ENCODE data around the gene HAVCR1. TPM values are rescaled to one million over a fixed set of nuclear protein-coding genes. Genes with fewer than 3 reads are reported as not detected.
"Not testable (repeated sequence)": the region's sequence is repeated elsewhere in the genome, so short reads cannot be mapped to it uniquely, and the experiment has no call there.

Gene HAVCR1
- total RNA-seq, 1 donor from 2014 or later: 0.20 TPM

DNA sequence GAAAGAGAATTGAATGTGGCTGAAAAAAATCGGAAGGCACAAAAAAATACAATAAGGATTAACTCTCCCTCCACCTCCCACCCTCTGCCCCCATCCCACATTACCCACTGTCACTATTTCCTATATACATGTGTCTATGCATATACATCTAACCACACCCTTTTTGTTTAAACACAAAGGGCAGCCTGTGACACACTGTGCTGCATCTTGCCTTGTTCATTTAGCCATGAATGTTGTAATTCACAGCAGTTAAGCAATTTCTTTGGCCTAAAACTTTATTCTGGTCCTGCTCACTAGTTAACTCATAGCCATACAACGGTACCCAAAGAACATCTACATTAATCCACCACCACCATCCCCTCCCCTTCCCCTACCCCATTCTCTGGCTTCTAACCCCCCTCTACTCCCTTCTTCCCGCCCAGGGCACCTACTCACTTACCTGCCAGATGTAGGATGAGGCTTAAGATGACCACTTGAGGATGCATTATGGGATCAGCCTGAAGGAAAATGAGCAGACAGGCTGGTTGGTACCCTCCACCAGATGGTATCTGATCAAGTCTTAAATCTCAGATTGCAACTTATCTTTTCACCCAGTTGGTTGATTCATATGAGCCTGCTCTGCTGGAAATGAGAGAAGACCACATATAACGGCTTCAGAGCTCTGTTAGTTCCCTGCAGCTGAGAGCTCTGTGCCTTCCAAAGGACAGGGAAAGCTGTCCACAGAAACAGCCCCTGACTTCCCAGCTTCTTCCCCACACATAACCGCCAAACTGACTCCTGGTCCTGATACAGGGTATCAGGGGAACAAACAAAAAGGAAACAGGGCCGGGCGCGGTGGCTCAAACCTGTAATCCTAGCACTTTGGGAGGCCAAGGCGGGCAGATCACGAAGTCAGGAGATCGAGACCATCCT is 1.2 kb downstream of the HAVCR1 start:
- no peaks in the 10 kb centered on the region for H3K9me3 Mint-ChIP-seq
- no peaks in the 10 kb centered on the region for H3K36me3 Mint-ChIP-seq
- DNase-seq (ENCODE audit: low spot score in 2 of 2, unreplicated experiment in 2 of 2): no peak
- TF ChIP-seq, protein P1, sequence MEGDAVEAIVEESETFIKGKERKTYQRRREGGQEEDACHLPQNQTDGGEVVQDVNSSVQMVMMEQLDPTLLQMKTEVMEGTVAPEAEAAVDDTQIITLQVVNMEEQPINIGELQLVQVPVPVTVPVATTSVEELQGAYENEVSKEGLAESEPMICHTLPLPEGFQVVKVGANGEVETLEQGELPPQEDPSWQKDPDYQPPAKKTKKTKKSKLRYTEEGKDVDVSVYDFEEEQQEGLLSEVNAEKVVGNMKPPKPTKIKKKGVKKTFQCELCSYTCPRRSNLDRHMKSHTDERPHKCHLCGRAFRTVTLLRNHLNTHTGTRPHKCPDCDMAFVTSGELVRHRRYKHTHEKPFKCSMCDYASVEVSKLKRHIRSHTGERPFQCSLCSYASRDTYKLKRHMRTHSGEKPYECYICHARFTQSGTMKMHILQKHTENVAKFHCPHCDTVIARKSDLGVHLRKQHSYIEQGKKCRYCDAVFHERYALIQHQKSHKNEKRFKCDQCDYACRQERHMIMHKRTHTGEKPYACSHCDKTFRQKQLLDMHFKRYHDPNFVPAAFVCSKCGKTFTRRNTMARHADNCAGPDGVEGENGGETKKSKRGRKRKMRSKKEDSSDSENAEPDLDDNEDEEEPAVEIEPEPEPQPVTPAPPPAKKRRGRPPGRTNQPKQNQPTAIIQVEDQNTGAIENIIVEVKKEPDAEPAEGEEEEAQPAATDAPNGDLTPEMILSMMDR (IDR thresholded peaks at IDR 0.05; ENCODE audit: unreplicated experiment): no peak
- H3K4me3 Mint-ChIP-seq: no peak overlapping the region
- no peaks in the 10 kb centered on the region for H3K27me3 Mint-ChIP-seq (ENCODE audit: low read depth)
- H3K27ac Mint-ChIP-seq: no peak overlapping the region
- no peaks in the 10 kb centered on the region for H3K4me1 Mint-ChIP-seq

DNA sequence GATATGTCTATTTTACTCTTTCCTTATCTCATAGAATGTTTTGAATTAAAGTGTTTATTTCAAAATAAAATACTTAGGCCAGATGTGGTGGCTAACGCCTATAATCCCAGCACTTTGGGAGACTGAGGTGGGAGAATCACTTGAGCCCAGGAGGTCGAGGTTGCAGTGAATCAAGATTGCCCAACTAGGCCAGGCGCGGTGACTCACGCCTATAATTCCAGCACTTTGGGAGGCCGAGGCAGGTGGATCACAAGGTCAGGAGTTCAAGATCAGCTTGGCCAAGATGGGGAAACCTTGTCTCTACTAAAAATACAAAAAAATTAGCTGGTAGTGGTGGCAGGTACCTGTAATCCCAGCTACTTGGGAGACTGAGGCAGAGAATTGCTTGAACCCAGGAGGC is 2.1 kb downstream of the HAVCR1 start:
- not testable (repeated sequence) for H3K27me3 Mint-ChIP-seq (ENCODE audit: low read depth); H3K4me3 Mint-ChIP-seq; H3K4me1 Mint-ChIP-seq; H3K36me3 Mint-ChIP-seq; H3K9me3 Mint-ChIP-seq; H3K27ac Mint-ChIP-seq; DNase-seq (ENCODE audit: low spot score in 2 of 2, unreplicated experiment in 2 of 2)

DNA sequence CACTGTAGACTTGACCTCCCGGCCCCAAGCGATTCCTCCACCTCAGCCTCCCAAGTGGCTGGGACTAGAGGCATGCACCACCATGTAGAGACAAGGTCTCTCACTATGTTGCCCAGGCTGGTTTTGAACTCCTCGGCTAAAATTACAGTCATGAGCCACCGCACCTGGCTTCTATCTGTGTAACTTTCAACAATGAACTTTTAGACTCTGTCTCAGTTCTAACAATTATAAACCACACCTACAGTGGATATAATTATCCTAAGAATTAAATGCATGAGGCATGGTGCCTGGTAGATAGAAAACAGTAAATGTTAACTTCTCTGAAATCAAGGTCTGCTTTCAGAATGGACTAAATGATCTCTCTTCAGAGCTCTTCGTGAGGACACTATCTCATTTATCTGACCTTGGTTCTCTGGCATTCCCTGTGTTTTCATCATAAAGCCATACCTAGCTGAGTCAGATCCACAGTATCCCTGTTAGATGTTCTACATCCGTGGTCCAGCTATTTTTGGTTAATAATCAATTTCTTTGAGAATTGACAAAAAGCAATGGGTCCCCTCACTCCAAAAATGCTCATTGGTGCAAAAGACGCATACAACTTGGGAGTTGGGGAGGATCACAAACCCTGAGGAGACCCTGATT is 7.2 kb downstream of the HAVCR1 start:
- Mint-ChIP-seq H3K9me3 (no peaks in the 10 kb centered on the region), H3K4me1 (peaks cover 3% of the 10 kb centered on the region), H3K4me3 (no peak overlapping the region), H3K36me3 (no peaks in the 10 kb centered on the region), H3K27me3 (ENCODE audit: low read depth) (no peaks in the 10 kb centered on the region), H3K27ac (no peak overlapping the region)
- DNase-seq (ENCODE audit: low spot score in 2 of 2, unreplicated experiment in 2 of 2): no peak
- TF ChIP-seq, protein P1 (IDR thresholded peaks at IDR 0.05; ENCODE audit: unreplicated experiment): no peak

DNA sequence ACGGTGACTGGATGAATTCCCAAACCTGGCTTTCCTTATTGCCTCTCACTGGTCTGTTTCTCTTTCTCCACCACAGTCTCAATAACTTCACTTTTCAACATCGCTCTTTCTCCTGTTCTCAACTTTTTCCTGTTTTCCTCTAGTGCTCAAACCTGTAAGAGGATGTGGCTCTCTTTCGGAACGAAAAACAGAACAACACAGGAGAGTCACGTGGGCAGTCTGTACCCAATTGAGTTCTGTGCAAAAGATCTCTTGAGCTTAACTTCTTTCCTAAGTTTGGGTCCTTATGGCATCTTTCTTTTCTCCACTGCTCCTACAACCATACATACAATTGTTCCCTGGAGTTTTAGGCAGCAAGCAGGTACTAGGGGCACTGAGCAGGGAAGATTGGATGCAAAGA is 8.9 kb downstream of the HAVCR1 start:
- Mint-ChIP-seq H3K27ac (no peak overlapping the region), H3K4me1 (peaks cover 12% of the 10 kb centered on the region), H3K36me3 (no peaks in the 10 kb centered on the region), H3K4me3 (no peak overlapping the region), H3K9me3 (no peaks in the 10 kb centered on the region), H3K27me3 (ENCODE audit: low read depth) (no peaks in the 10 kb centered on the region)
- TF ChIP-seq, protein P1 (IDR thresholded peaks at IDR 0.05; ENCODE audit: unreplicated experiment): no peak
- DNase-seq (ENCODE audit: low spot score in 2 of 2, unreplicated experiment in 2 of 2): no peak

DNA sequence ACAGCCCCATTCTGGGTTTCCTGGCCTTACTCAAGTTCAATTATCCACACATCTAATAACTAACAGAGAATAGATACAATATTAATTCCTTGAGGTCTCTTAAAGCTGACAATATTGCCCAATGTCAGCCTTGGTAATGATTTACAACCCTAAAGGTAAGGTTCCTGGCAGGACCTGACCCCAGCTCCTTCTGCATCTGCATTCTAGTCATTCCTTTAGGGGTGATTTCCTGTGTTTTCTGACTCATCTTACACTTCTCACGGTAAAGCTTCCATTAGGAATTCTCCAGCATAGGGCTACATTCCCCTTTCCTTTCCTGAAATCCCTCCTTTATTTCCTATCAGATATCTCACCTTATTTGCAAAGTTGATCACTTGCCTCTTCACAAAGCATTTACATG is 9.3 kb downstream of the HAVCR1 start:
- H3K36me3 Mint-ChIP-seq: no peaks in the 10 kb centered on the region
- TF ChIP-seq, protein P1 (IDR thresholded peaks at IDR 0.05; ENCODE audit: unreplicated experiment): no peak
- no peak for DNase-seq (ENCODE audit: low spot score in 2 of 2, unreplicated experiment in 2 of 2)
- H3K4me1 Mint-ChIP-seq: peaks cover 12% of the 10 kb centered on the region
- H3K27ac Mint-ChIP-seq: no peak overlapping the region
- no peak overlapping the region for H3K4me3 Mint-ChIP-seq
- H3K27me3 Mint-ChIP-seq (ENCODE audit: low read depth): no peaks in the 10 kb centered on the region
- no peaks in the 10 kb centered on the region for H3K9me3 Mint-ChIP-seq

DNA sequence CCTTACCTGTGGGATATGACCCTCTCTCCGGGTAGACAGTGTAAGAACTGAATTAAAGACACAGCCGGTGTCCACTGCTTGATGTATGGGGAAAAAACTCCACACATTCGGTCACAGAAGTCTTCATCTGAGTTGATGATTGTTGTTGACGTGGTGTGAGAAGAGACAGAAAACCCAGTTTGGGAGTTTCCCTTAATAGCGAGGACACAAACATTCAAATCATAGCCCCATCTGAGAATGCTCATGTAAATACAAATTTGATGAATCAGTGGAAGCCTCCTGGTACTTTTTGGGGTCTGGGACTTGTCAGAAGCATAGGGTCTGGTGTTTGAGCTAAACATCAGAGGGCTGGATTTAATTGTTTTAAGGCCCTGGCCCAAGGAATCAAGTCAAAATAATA is 11.0 kb downstream of the HAVCR1 start:
- H3K27ac Mint-ChIP-seq: no peak overlapping the region
- TF ChIP-seq, protein P1 (IDR thresholded peaks at IDR 0.05; ENCODE audit: unreplicated experiment): no peak
- H3K4me3 Mint-ChIP-seq: no peak overlapping the region
- H3K36me3 Mint-ChIP-seq: no peaks in the 10 kb centered on the region
- H3K9me3 Mint-ChIP-seq: no peaks in the 10 kb centered on the region
- no peak for DNase-seq (ENCODE audit: low spot score in 2 of 2, unreplicated experiment in 2 of 2)
- H3K27me3 Mint-ChIP-seq (ENCODE audit: low read depth): no peaks in the 10 kb centered on the region
- H3K4me1 Mint-ChIP-seq: peaks cover 12% of the 10 kb centered on the region

DNA sequence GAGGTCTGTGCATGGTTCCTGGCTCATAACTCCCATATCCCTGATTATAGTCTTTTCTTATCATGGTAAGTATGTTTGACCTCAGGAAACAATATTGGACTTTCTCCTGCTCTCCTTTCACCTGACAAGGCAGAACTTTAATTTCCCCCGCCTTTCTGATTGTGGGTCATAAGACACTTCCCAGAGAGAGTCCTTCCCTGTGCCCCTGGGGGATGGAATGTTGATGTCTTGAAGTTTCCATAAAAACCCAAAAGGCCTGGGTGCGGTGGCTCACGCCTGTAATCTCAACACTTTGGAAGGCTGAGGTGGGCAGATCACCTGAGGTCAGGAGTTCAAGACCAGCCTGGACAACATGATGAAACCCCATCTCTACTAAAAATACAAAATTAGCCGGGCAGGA is 11.9 kb downstream of the HAVCR1 start:
- not testable (repeated sequence) for H3K27ac Mint-ChIP-seq; H3K9me3 Mint-ChIP-seq; H3K27me3 Mint-ChIP-seq (ENCODE audit: low read depth); H3K36me3 Mint-ChIP-seq; H3K4me3 Mint-ChIP-seq; DNase-seq (ENCODE audit: low spot score in 2 of 2, unreplicated experiment in 2 of 2)
- peaks cover 12% of the 10 kb centered on the region for H3K4me1 Mint-ChIP-seq

Data from mesothelial cell of epicardium (in vitro differentiated cells).